Measurements from ENCODE around the gene UHRF1.
A peak's percentile ranks its signal among the peaks of the same experiment; 100 is the strongest.

The UHRF1 gene

DNA sequence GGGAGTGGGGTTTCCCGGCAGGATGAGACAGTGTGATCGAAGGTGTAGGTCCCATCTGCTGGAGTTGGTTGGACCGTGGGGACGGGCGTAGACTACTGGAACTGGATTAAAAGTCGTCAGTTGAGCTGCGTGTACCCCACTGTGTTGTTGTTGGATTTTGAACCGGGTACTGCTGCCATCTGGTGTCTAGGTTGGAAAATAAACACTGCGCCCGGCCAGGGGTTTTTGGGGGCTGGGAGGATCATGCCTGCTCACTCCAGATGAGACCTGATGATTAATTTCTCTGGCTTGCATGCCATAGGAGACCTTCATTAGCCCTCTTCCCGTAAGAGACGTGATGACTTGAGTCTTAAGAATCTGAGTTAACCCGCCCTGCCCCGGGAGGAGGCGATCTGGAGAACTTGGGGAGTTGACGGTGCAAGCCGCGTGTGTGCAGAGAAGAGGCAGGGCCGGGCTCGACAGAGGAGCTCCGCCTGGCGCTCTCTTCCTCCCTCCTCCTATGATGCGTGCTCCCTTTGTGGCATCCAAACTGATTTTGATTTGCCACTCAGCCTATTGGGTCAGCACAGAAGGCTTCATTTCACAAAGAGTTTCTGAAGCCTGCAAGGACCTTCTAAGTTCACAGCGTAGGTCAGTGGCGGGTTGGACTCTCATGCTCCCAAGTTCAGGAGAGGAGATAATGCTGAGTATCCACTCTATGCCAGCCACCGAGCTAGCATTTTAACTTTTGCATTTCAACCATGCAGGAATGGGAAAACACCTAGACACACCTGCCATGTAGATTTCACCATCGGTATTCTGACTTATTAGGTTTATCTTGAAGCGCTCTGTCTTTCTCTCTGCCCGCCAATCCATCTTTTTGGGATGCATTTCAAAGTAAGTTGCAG, 2.7 kb downstream of the UHRF1 start:
- peak; percentile 37 for DNase-seq (ENCODE audit: low read depth)
- H3K4me3 ChIP-seq (ENCODE audit: low read depth, low read length), result peak overlapping the region; percentile 54

DNA sequence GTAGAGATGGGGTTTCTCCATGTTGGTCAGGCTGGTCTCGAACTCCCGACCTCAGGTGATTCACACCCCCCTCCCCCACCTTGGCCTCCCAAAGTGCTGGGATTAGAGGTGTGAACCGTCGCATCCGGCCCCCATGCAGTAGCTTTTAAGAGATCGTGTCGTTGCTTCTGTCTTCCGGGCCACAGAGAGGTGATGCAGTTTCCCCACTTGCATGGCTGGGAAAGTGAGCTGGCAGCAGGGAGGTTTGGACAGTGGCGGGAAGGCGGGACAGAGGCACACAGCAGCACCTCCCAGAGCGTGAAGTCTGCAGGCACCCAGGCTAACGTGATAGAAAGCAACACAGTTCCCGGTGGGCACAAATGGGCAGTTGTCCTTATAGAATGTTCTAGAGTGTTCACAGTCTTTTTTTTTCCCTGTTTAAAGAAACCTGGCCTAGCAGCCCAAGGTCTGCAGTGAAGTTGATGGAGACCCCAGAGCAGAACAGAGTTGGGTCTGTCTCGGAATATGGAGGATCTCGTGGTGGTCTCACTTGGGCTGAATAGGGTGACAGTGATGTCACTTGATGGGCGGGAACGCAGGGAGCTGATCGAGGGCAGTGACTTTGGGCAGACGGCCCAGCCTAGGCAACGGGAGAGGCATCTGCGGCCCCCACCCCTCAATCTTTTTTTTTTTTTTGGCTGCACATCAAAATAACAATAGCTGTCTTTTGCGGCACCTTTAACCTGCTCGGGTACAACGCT, 4.9 kb downstream of the UHRF1 start:
- no peak overlapping the region for H3K4me3 ChIP-seq (ENCODE audit: low read depth, low read length)
- no peak for DNase-seq (ENCODE audit: low read depth)
- TF ChIP-seq, protein P1, sequence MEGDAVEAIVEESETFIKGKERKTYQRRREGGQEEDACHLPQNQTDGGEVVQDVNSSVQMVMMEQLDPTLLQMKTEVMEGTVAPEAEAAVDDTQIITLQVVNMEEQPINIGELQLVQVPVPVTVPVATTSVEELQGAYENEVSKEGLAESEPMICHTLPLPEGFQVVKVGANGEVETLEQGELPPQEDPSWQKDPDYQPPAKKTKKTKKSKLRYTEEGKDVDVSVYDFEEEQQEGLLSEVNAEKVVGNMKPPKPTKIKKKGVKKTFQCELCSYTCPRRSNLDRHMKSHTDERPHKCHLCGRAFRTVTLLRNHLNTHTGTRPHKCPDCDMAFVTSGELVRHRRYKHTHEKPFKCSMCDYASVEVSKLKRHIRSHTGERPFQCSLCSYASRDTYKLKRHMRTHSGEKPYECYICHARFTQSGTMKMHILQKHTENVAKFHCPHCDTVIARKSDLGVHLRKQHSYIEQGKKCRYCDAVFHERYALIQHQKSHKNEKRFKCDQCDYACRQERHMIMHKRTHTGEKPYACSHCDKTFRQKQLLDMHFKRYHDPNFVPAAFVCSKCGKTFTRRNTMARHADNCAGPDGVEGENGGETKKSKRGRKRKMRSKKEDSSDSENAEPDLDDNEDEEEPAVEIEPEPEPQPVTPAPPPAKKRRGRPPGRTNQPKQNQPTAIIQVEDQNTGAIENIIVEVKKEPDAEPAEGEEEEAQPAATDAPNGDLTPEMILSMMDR (IDR thresholded peaks at IDR 0.05; ENCODE audit: low read depth, low read length, missing control alignments), result no peak

More for the DNA sequence above, 2.7 kb downstream of the UHRF1 start:
- TF ChIP-seq, protein P1 (IDR thresholded peaks at IDR 0.05; ENCODE audit: low read depth, low read length, missing control alignments), result peak; percentile 53

DNA sequence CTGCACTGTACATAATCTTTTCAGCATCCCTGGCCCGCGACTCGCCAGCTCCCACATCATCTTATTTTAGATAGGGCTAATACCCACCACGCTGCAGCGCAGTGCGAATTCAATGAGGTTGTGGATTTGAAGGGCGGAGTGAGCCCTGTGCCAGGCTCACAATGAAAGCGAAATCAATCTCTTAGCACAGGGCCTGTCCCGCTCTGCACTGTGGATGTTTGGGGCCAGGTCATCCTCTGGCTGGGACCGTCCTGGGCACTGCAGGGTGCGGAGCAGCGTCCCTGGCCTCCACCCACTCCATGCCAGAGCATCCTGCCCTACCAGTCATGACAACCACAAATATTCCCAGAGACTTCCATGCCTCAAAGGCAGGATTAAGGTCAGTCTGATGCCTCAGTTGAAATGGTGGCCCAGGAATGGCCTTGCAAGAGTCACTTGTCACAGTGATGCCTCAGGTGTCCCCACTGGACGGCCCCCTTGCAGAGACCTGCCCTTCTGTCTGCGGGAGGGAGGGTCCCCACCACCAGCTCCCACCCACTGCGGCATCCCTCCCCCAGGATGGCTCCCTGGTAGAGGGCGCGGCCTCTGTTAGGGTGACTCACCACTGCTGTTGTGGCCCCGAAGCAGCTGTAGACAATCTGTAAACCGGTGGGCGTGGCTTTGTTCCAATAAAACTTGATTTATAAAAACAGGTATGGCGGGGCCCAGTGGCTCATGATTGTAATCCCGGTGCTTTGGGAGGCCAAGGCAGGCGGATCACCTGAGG, 5.6 kb downstream of the UHRF1 start:
- no peak for DNase-seq (ENCODE audit: low read depth)
- TF ChIP-seq, protein P1 (IDR thresholded peaks at IDR 0.05; ENCODE audit: low read depth, low read length, missing control alignments), result no peak
- H3K4me3 ChIP-seq (ENCODE audit: low read depth, low read length), result no peak overlapping the region; the same call in 1 of the 2 replicates

DNA sequence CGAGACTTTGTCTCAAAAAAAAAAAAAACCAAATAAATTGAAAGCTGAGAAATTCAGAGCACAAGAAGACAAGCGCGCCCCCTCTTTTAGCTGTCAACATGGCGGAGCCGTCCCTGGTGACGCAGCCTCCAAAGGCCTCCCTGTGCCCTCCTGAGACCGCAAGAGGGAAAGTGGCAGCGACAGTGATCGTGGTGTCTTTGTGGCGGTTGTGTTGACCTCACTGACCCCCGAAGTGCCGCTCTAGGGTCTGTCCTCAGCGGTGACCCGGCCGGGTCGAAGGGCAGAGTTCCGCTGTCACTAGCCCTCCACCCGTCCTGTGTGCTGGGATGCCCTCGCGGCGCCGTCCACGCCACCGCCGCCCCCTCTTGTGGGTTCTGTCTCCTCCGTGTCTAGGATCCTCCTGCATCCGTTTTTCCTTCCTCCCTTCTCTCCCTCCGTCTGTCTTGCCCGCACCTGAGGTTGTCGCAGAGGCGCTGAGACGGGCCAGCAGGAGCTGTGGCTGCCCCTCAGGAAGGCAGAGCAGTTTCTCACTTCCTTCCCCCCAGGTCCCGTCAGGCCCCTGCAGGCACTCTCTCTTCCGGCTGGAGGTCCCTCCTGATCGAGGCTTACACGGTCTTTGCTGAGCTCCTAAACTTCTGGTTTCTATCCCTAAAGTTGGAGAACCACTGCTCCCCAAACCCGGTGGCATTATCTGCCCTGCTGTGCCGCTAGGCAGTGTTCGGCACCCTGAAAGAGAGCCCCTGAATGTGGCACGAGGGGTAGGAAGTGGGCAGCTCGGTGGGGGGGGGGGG, 7.2 kb downstream of the UHRF1 start:
- TF ChIP-seq, protein P1 (IDR thresholded peaks at IDR 0.05; ENCODE audit: low read depth, low read length, missing control alignments), result no peak
- DNase-seq (ENCODE audit: low read depth), result no peak
- H3K4me3 ChIP-seq (ENCODE audit: low read depth, low read length), result peak overlapping the region; percentile 24

DNA sequence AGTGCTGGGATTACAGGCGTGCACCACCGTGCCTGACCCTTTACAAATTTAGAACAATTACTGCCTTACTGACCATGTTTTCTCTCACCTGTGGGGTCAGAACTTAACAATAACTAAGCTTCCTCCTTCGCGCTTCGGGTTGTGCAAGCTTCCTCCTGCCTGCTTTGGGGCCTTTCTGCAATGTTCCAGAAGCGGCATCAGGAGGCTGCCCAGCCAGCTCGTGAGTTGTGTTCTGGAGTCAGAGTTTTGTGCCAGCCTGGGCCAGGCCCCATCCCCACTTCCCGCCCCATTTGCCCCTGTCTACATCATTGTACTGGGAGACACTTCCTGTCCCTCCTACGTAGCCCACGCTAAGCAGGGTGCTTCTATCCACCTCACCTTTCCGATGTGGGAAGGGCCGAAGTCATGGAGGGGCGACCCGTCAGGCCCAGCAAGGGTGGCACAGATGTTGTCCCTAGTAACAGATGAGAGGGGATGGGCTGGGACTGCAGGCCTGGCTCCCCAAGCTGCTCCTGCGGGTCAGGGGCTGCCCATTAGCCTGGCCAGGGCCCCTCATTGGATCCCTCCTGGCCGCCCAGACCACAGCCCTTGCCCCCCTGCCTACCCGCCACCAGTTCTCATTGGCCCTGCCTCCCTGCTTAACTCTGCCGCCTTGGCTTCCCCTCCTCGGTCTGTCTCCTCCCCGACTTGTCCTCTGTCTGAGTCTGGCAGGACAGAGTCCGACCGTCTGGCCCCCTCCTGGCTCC, 13.4 kb downstream of the UHRF1 start:
- H3K4me3 ChIP-seq (ENCODE audit: low read depth, low read length), result no peak overlapping the region
- TF ChIP-seq, protein P1 (IDR thresholded peaks at IDR 0.05; ENCODE audit: low read depth, low read length, missing control alignments), result no peak
- DNase-seq (ENCODE audit: low read depth), result no peak
